Esophagus mucosa (tissue), 1 donor: Measurements from ENCODE around the gene SRD5A1. TPM values are rescaled to one million over a fixed set of nuclear protein-coding genes. Genes with fewer than 3 reads are reported as not detected.

ENCODE experiments used
- ATAC-seq: fragments of 200-7000 bp; cut with Tn5 transposase; one replicate; pipeline ENCODE4 v1.9.1; 2020
- total RNA-seq: library from RNA; stranded (reverse); gene quantifications from one replicate; pipeline ENCODE4 v1.2.4, GENCODE V29; 2023
- donor health status: DM: yes; HTN: yes; CAD: no.

Gene SRD5A1
- 55.7 TPM for total RNA-seq

GRCh38 chr5:6632888-6633468, at the start of gene SRD5A1, which contains the start of gene NSUN2:
Gene SRD5A1 (plus strand): TSS chr5:6633440. CDS start chr5:6633577, 137 bp downstream.
Gene NSUN2 (minus strand): TSS chr5:6633044. CDS start chr5:6632979, 65 bp downstream.
- ATAC-seq = peak; percentile 87

DNA sequence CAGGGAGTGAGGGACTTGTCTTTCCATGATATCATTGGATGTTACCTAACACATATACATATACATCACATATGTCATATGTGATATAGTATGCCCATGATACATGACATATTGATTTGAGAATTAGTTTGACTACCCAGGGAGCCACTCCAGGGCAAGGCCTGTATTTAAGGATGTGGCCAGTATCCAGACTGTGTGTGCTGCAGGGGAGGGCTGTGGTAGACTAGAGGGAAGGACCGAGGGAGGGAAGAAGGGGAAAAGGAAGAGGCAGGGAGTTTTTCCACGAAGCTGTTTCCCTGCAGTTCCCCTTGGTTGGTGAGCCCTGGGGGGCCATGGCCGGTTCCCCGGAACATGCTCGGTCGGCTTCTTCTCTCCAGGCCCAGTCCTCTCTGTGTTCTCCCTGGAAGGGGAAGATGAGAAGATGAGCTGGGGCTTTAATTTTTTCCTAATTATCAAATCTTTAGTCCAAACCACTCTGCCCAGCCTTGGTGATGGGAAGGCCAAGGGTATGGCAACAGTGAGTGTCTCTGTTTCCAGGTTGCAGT, 49.1 kb upstream of the SRD5A1 start:
- no peak for ATAC-seq

DNA sequence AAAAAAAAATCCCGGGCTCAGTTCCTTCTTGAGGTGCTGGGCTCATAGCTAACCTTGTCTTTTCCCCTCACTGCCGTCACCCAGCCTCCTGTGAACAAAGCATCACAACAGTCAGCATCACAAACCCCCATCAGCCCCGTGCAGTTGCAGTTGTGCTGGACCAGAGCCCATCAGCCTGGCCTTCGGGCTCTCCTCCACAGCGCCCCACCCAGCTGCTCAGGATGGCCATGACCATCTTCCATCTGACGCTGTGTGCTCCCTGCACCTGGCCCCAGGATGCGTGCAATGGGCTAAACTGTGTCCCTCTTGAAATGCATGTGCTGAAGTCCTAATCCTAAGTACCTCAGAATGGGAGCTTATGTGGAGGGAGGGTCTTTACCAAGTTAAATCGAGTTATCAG, 48.5 kb upstream of the SRD5A1 start:
- no peak for ATAC-seq

GRCh38 chr5:6585168-6585567, 48.1 kb upstream of the SRD5A1 start:
- ATAC-seq = no peak

GRCh38 chr5:6585939-6586646, 47.1 kb upstream of the SRD5A1 start:
- ATAC-seq = no peak

DNA sequence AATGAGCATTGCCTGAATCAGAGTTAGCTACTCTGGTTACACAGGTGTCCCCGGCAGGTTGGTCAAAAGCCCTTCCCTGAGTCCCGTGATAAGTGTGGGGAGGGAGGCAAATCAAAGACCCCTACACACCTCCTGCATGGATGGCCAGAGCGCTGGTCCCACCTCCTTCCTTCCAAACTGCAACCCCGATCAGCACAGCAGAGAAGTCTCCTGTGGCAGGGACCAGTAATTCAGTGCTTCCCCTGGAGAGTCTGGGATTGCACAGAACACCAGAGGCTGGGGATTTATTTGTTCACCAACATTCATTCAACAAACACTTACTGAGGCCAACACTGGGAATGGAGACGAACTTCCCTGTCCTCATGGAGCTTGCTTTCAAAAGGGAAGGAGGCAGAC, 46.6 kb upstream of the SRD5A1 start:
- no peak for ATAC-seq

GRCh38 chr5:6587171-6587570, 46.1 kb upstream of the SRD5A1 start:
- no peak for ATAC-seq

DNA sequence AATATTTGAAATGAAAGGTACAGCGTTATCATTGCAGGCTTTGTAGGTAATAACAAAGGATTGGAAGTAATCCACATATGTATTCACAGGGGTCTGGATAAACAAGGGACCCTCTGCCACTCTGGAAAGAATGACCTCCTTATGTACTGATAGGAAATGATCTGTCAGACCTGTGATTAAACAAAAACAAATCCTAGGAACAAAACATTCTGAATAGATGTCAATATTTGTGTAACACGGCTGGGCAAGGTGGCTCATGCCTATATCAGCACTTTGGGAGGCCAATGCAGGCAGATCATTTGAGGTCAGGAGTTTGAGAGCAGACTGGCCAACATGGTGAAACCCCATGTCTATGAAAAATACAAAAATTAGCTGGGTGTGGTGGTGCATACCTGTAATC, 42.7 kb upstream of the SRD5A1 start:
- ATAC-seq = no peak

- ATAC-seq = peak; percentile 46
Observed at GRCh38 chr5:6591671-6592288, 41.5 kb upstream of the SRD5A1 start.

- peak; percentile 36 for ATAC-seq
Observed at GRCh38 chr5:6592601-6593000, 40.6 kb upstream of the SRD5A1 start.

- no peak for ATAC-seq
Observed at GRCh38 chr5:6593148-6594016, 39.9 kb upstream of the SRD5A1 start.

GRCh38 chr5:6594066-6594465, 39.2 kb upstream of the SRD5A1 start:
- no peak for ATAC-seq

GRCh38 chr5:6595405-6595804, 37.8 kb upstream of the SRD5A1 start:
- ATAC-seq = peak; percentile 15

- no peak for ATAC-seq
Observed at GRCh38 chr5:6596388-6596787, 36.9 kb upstream of the SRD5A1 start.

DNA sequence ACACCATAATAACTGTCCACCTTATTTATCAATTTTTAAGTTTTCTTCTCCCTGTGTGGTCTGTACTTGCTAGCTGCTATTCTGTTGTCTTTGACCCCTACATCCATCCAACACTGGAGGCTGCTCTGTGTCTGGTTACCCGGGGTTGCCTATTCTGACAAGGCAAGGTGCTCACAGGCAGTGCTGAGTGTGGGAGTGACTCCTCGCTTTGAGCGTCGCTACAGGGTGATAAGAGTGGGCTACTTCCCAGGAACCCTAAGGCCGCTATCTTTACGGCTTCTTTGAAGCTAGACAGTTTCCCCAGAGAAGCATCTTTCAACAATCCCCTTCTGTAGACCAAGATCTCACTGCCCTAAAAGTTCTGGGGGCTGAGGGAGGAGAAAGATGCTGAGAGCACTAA, 35.7 kb upstream of the SRD5A1 start:
- ATAC-seq = no peak

GRCh38 chr5:6598351-6598900, 34.8 kb upstream of the SRD5A1 start:
- no peak for ATAC-seq

DNA sequence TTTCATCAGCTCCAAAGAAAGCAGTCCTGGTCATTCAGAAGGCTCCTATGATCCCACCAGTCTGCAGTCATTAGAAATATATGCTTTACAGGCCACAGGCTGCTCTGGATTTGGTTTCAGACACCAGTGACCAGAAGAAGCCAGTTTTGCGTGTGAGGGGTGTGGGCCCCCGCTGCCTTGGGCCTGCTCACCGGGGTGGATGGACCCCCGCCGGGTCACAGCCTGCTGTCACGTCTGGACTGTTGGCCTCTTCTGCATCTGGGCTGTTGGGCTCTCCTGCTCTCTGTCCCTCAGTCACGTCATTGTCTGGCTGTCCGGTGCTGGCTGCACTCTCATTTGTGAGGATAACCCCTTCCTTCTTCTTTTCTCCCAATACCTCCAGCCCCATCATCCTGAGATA, 33.5 kb upstream of the SRD5A1 start:
- no peak for ATAC-seq

DNA sequence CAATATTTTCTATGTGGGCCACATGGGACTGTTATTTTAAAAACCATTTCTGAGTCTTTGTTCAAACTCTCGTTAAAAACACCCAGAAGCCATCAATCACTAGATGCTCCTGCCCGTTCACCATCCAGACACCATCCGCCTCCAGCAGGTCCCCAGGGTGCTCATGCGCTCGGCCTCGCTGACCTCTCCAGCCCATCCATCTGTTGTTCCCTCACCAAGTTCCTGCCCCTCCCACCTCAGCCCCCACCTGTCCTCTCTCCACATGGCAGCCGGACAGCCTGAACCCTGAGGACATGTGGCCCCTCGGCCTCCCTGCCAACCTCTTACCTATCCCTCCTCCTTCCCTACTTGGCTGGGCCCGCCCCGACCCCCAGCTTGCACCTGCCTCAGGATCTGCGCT, 32.0 kb upstream of the SRD5A1 start:
- ATAC-seq = no peak

DNA sequence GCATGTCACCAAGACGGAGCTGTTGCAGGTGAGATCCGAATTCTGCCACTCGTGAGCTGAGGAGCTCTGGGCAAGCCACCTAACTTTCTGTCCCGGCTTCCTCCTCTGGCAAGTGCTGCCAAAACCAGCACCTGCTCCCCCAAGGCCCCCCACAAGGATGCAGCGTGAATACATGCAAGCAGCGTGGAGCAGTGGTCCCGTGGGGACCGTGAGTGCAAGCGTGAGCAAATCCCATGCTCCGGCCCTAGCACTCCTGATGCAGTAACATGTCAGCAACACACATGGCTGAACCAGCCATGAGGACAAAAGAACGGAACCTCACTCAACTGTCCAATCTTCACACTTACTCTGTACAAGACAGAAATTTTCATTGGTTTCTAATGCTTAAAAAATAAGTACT, 31.4 kb upstream of the SRD5A1 start:
- no peak for ATAC-seq

- ATAC-seq = no peak
Observed at GRCh38 chr5:6602441-6602840, 30.8 kb upstream of the SRD5A1 start.

DNA sequence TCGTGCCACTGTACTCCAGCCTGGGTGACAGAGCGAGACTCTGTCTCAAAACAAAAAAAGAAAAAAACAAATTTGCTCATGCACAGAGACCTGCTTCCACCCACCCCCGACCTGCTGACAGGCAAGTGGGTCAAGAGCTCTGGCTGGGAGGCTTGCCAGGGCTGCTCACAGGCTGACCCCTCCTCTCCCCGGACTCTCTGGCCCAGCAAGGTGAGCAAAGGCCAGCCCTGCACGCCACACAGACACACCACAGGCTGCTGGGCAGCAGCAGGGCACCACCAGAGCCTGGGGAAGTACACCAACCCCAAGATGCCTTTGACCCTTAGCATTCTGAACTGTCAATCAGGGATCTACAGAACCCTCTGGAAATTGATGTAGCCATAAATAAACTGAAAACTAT, 29.6 kb upstream of the SRD5A1 start:
- ATAC-seq = no peak

DNA sequence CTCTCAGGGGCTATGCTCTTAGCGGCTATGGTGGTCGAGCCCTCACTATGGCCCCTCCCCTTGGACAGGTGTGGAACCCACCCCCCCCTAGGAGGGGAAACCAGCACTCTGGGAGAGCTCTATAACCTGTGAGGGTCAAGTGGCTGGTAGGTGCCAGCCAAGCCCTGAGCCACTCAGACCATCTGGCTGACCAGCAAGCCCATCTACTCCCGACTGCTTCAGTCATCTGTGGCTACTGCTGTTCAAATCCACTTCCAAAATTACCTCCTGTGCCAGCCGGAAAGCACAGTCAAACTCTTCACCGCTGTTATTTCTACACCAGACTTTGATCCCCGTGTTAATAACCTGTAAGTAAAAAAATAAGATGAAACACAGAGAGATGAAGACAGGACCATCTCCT, 28.9 kb upstream of the SRD5A1 start:
- ATAC-seq = no peak

DNA sequence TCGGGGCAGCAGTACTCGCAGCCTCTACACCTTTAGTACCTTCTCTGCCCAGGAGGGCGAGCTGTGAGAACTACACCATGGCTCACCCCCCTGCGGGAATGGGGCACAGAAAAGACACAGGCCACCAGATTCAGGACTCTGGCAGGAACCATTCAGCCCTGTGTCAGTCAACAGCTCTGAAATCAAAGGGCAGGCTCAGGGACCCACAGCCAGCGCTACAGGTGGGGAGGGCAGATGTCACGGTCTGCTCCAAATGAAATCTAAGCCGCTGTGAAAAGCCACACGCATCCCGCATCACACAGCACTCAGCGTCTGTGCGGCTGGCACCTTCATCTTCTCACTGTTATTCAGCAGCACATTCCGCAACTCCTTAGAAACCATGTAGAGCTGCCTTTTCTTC, 28.3 kb upstream of the SRD5A1 start:
- ATAC-seq = no peak
